Omental fat pad (tissue), 4 donors: ENCODE results near the gene NEK7. TPM values are rescaled to one million over a fixed set of nuclear protein-coding genes. Genes with fewer than 3 reads are reported as not detected.
A peak's percentile ranks its signal among the peaks of the same experiment; 100 is the strongest.
"Not testable (repeated sequence)": the region's sequence is repeated elsewhere in the genome, so short reads cannot be mapped to it uniquely, and the experiment has no call there.

Source experiments
- ATAC-seq: fragments of 150-250 bp; one replicate; pipeline ENCODE4 v1.9.1; 2016; ENCODE audit warnings: mild to moderate bottlenecking, moderate library complexity; ENCODE audit not compliant: low FRiP score
- DNase-seq: peaks from one replicate; pipeline ENCODE4 v3.0.0-alpha.2; 2019; ENCODE audit warnings: low spot score
- CTCF ChIP-seq, 3 donors: fragments of 450-650 bp; IDR thresholded peaks; one replicate each; pipeline ENCODE4 v1.5.1; 2016 to 2017; ENCODE audit warnings: antibody characterized with exemption in 3 of 3, mild to moderate bottlenecking in 3 of 3, moderate library complexity in 2 of 3
- total RNA-seq, 4 donors: library from RNA; depleted of rRNA; stranded (reverse); fragments of >200 nt; gene quantifications; one replicate each; pipeline ENCODE4 v1.1.0, GENCODE V29; 2016

Gene NEK7
- total RNA-seq, 4 donors from 2014 or later, result 75.0 to 115 (median 89.9) TPM

GRCh38 chr1:198220428-198220827, 63.6 kb downstream of the NEK7 start:
- DNase-seq, result no peak
- ATAC-seq, result peak; percentile 37
- no peak for TF ChIP-seq CTCF (IDR thresholded peaks at IDR 0.05)

- not testable (repeated sequence) for DNase-seq, ATAC-seq
These were observed 70.2 kb downstream of the NEK7 start for GRCh38 chr1:198227010-198227409.

- not testable (repeated sequence) for DNase-seq, ATAC-seq
These were observed 70.7 kb downstream of the NEK7 start for GRCh38 chr1:198227454-198227853.

- DNase-seq, result no peak
- no peak for ATAC-seq
- TF ChIP-seq CTCF (IDR thresholded peaks at IDR 0.05), result no peak
These were observed 72.1 kb downstream of the NEK7 start for GRCh38 chr1:198228925-198229324.

GRCh38 chr1:198231779-198232178, 75.0 kb downstream of the NEK7 start:
- ATAC-seq, result no peak
- no peak for TF ChIP-seq CTCF (IDR thresholded peaks at IDR 0.05)
- no peak for DNase-seq

- no peak for TF ChIP-seq CTCF (IDR thresholded peaks at IDR 0.05)
- ATAC-seq (no peak), DNase-seq (no peak)
These were observed 75.6 kb downstream of the NEK7 start for GRCh38 chr1:198232378-198232777.

GRCh38 chr1:198232940-198233675, 76.3 kb downstream of the NEK7 start:
- ATAC-seq (no peak), DNase-seq (no peak)
- no peak for TF ChIP-seq CTCF (IDR thresholded peaks at IDR 0.05)

GRCh38 chr1:198234520-198235251, 77.9 kb downstream of the NEK7 start:
- TF ChIP-seq CTCF (IDR thresholded peaks at IDR 0.05), result no peak
- DNase-seq (no peak), ATAC-seq (peak; percentile 82)
